HG03442 (cell line): ENCODE measurements around the gene IPO7.
A peak's percentile ranks its signal among the peaks of the same experiment; 100 is the strongest.
"Not testable (repeated sequence)": the region's sequence is repeated elsewhere in the genome, so short reads cannot be mapped to it uniquely, and the experiment has no call there.

Experiments
- ATAC-seq: cut with Tn5 transposase; IDR thresholded peaks from one replicate; pipeline ENCODE4 v1.9.1; 2021; ENCODE audit warnings: mild to moderate bottlenecking, moderate library complexity; ENCODE audit not compliant: unreplicated experiment

The IPO7 gene

DNA sequence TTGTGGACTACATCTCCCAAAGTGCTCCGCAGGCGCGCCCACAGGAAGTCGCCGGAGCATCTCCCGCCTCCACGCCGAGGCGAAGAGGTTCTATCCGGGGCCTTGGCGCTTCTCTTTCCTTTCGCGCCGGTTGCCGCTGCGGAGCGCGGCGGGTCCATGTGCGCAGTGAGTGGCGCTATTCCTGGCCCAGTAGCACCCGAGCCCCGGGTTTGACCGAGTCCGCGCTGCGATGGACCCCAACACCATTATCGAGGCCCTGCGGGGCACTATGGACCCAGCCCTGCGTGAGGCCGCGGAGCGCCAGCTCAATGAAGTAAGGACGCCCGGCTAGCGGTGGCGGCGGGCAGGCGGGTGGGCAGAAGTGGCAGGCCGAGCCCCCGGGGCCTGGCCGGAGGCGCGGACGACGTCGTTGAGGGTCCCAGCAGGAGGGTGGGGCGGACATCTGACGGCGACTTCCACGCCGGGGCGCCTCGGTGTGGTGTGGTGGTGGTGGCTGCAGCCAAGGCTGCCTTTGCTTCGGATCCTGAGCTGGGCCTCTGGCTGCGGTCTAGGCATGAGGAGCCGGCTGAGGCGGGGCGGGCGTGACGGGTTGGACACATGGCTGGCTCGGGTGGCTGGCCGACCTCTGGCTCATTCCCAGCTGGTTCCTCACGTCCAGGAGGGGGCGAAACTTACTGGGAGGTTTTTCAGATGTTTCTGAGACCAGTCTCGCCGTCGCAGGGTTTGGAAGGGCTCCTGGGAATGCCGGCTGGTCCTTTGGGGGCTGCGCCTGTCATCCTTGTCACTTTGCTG, at the start of gene IPO7:
IPO7 (plus strand) TSS at position 118 of the 792 bp plus-strand sequence; CDS start at position 230, 112 bp downstream.
- ATAC-seq: peak; percentile 89

DNA sequence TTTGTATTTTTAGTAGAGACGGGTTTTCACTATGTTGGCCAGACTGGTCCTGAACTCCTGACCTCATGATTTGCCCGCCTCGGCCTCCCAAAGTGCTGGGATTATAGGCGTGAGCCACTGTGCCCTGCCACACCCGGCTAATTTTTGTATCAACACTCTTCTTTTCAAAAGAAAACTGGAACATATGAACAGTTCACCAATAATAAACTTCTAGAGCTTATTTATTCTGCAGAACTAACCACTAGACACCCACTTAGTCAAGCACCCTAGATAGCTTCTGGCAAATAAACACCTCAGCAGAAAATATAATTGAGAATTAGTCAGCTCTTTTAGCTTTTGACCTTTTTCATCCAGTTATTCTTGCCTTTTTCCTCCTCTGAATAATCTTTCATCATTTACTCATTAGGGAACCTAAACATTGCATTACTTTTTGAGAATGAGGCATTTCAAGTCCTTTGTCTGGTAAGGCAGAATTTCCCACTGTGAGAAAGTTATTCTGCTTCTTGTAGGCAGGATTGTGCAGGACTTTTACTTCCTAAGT, 42.7 kb upstream of the IPO7 start:
- ATAC-seq: no peak

DNA sequence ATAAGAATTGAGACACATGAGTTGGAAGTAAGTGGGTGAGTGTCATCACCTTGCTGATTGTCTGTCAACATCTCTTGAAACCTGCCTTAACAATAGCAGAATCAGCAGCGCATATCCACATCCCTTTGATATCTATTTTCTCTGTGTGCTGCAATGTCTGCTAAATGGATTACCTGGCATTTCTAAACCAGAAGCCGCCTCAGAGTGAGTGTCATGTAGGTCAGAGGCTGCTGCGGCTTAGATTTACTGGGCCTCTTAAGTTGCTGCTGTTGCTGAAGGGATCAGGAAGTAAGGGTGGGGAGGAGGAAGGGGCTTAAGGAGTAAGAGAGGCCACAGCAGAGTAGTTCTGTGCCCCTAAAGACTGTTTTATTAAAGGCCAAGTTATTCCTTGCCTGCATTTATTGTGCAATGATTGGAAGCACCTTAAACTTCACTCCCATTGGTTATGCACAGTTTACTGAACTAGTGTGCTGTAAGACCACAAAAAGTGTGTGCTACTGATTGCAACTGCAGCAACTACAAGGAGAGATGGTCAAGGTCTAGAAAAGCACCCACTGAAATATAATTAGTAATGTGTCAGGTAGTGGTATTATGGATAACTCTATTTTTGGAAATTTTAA, 40.3 kb upstream of the IPO7 start:
- no peak for ATAC-seq

DNA sequence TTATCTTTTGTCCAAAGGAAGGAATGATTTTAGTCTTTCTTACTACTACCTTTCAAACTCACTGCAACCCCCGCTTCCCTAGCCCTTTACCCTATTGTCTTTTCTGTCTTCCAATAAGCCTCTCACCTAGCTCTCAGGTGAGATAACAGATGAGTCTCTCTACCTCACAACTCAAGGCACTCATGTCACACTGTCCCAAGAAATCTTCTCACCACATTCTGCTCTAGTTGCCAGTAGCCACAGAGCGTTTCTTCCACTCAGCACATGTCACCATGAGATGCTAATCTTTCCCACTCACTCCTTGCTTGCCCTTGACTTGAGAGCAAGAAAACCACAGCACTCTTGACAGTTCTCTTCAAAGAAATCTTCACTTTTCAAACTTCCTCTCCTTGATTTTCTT, 37.4 kb upstream of the IPO7 start:
- no peak for ATAC-seq

DNA sequence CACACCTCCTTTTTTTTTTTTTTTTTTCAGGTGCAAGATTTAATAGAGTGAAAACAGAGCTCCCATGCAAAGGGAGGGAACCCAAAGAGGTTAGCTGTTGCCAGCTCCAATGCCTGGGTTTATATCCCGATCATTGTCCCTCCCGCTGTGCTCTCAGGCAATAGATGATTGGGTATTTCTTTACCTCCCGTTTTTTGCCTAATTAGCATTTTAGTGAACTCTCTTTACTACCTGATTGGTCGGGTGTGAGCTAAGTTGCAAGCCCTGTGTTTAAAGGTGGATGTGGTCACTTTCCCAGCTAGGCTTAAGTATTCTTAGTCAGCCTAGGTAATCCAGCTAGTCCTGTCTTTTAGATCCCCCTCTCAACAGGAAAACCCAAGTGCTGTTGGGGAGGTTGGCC, 36.7 kb upstream of the IPO7 start:
- ATAC-seq: not testable (repeated sequence)

DNA sequence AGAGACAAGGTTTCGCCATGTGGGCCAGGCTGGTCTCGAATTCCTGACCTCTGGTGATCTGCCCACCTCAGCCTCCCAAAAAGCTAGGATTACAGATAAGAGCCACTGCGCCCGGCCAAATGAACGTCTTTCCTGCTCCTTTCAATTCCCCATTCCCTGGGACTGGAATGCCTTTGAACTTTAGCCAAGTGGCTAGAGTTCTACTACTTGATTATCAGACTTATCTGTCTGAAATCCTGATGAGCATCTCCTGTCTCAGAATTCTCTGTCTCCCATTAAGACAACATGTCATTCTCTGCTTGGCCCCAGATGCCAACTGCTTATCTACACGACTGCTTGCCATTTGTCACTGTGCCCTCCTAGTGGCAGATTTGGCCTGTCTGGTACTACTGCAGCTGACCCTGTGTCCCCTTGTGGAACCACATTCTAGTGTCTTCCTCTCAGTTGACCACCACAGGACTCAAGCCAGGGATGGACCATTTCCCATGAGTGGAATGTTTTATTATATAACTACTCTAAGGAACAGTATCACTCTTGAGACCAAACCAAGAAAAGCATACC, 33.1 kb upstream of the IPO7 start:
- ATAC-seq: no peak

DNA sequence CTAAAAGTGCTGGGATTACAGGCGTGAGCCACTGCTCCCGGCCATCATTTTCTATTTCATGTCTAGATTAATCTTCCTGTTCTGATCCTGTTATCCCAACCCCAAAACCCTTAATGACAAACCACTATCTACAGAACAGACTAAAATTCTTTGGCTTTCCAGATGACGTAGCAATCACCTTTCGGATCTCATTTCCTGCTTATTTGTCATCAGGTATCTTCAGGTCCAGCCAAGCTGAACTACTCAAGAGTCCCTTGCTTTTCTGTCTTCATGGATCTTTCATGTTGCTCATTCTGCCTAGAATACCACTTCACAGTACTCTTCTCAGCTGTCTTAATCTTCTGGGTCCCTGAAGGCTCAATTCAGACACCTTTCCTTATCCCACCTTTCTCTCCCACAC, 27.4 kb upstream of the IPO7 start:
- no peak for ATAC-seq

DNA sequence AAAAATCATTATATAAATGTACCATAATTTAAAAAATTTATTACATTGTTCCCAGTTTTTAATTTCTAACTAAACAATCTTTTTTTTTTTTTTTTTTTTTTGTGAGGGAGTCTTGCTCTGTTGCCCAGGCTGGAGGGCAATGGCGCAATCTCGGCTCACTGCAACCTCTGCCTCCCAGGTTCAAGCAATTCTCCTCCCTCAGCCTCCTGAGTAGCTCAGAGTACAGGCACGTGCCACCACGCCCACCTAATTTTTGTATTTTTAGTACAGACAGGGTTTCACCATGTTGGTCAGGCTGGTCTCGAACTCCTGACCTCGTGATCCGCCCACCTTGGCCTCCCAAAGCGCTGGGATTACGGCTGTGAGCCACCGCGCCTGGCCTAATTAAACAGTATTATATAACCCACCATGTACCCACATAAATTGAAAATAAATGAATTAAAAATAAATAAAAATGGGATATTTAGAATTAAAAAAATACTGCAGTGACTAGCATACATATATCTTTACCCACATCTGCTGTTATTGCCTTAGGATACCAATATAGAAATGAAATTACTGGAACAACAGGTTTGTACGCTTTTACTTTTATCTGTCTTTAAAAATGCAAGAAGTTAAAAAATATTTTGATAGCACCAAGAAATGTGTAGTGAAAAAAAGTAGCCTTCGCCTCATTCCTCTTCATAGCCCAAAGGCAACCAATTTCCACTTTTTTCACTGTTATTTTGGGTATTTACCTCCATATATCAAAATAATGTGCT, 23.4 kb upstream of the IPO7 start:
- not testable (repeated sequence) for ATAC-seq

DNA sequence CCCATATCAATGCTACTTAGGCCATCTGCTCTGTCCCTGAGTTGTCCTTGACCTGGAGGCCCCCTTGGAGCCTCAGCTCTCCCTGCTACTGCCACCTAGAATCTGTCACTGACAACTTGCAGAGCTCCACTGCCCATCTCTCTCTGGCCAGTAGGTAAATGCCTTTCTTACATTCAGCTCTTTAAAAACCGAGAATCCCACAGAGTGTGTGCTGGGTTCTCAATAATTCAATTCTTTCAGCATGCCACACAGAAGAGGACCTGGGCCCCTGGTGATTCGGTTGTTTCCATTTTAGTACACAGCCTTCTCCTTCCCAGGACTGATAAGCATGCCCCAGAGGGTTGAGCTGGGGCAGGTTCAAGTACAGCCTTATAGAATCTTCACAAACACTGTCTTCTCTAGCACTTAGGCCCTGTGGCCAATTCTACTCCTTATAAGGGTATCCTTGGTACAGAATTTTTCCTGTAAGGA, 22.0 kb upstream of the IPO7 start:
- ATAC-seq: no peak

DNA sequence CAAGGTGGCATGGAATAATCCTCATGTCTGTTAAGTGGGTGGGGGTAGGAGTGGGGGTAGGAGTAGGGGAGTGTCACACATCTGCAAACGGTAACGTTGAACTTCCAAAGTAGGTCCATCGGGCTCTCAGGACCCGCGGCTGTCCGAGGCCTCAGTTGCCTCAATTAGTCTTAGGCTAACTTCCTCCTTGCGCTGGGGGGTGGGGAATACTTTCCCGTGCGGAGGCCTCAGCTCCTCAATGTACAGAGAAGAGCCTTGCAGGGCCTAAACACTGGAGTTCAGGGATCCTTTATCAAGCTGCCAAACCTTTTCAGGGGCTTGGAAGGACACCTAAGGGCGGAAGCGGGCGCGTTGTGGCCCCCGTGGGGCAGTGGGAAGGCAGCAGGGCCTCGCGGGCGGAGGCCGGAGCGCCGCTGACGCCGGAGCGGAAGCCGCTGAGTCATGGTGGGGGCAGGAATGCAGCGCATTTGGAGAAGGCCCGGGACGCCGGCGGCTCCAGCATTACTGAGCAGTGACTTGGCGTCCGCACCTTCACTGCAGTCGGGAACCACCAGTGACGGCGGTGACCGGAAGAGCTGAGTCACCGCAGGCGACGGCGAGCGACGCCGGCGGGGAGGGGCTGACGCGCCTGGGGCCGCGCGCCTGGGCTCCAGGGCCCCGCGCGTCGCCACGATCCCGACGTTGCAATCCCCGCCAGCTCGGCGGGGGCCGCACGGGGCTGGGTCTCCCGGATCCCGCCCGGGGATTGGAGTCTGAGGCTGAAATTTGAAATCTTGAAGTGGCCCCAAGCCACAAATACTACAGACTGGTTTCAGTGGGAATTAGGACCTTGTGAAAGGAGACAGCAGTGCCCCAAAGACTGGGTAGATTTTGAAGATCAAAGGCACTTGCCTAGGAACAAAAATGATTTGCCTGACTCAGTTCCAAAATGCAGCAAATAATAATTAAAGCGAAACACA, 20.2 kb upstream of the IPO7 start:
- peak; percentile 92 for ATAC-seq

DNA sequence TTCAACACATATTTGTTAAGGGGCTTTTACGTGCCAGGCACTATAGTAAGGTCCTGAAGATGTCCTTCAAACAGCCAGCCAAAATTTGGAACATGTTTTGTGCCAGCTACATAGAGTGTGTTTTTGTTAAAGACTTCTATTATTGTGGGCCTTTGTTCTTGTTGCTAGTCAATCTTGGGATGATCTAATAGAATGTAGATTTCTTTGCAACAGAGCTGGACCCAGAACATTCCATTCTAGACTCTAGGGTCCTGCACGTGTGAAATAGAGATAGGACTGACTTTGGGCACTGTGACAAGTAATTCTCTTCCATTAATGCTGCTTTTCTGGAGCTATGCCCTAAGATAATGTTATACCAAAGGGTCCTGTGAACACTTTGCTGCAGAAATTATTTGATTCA, 16.9 kb upstream of the IPO7 start:
- ATAC-seq: no peak

DNA sequence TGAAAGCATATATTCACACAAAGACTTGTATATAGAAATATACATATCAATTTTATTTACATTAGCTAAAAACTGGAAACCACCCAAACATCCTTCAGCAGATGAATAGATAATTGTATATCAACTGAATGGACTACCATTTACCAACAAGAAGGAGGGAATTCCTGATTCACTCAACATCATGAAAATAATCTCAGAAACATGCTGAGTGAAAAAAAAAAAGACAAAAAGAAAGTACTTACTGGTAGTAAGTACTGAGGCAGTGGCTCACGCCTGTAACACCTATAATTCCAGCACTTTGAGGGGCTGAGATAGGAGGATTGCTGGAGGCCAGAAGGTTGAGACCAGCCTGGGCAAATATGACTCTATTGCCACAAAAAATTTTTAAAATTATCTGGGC, 7.4 kb upstream of the IPO7 start:
- ATAC-seq: no peak

DNA sequence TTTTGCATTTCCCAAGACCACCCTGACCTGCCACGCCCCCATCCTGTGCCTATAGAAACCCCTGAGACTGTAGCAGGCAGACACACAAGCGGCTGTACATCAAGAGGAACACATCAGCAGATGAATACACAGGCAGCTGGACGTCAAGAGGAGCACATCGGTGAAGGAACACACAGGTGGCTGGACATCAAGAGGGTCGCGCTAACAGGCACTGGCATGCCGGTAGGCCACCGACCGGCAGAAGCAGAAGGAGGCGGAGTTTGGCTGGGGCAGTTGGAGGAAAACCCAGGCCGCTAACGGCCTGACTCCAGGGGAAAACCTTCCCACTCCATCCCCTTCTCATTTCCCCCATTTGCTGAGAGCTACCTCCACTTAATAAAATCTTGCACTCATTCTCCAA, 5.4 kb upstream of the IPO7 start:
- no peak for ATAC-seq

DNA sequence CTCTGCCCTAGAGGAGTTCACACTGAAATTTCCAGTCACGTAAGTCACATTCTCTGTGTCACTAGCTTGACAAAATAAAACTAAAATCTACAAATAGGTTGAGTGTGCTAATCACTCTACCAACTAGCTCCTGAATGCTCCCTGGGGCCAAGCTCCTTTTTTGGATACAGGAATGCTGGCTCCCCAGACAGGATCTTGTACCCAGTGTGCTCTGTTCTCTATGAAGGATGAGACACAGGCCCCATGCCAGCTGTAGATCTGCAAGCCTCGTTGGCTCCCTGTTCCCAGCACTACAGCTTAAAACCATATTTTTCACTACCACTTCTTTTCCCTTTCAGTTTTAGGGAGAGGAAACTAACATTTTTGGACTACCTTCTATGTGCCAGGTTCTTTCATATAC, 3.7 kb upstream of the IPO7 start:
- no peak for ATAC-seq

DNA sequence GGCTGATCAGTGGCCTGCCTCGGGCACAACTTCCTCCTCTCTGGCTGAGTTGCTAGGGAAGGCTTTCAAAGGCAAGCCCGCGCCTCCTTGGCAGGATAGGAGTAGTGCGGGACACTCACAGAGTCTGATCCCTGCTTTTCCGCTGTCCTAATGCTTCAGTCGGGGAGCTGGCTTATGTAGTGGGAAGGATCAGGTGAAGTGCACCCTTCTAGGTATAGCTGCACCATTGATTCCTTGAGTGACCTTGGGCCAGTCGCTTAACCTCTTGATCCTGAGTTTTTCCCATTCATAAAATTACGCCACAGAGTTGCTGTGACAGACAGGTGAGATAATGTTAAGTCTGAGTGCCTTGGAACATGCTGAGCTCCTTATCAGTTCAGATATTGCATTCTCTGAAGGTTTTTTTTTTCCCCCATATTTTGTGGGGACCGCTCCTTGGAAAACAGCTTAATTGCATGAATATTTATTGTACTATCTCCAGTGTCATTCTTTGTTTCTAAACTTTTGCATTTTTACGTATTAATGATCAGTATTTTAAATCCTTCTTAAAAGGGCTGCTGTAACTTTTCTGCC, 961 bp downstream of the IPO7 start:
- ATAC-seq: peak; percentile 9

DNA sequence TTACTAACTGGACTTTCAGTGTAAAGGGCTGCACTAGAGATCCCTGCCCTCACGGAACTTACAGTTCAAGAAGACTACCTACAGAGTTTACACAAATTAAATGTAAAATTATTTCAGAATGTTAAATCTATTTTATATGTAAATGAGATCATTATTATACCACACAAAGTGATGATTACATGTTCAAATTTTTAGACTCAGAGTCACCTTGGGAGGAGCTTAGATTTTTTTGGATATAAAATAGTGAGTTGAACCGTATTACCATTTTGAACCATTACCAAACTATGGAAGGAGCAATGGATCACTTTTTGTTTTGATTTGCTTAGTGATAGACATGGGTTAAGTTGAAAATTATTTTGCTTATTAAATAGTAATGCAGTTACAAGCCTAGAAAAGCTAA, 1.6 kb downstream of the IPO7 start:
- no peak for ATAC-seq

DNA sequence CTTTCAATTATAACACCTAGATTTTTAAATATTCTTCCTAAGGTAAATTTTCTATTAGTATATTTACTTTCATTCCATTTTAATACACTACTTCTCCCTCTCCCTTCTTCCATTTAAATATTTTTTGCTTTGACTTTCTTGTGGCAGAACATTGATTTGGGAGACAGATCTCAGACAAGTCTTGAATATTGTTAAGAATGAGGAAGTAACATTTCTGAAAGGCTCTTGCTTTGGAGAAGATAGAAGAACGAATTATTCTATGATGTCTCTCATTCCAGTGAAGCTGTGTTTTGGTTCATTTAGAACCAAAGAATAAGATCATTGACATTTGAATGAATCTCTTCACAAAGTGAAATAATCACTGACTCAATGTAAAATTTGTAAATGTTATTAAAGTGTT, 2.4 kb downstream of the IPO7 start:
- no peak for ATAC-seq

DNA sequence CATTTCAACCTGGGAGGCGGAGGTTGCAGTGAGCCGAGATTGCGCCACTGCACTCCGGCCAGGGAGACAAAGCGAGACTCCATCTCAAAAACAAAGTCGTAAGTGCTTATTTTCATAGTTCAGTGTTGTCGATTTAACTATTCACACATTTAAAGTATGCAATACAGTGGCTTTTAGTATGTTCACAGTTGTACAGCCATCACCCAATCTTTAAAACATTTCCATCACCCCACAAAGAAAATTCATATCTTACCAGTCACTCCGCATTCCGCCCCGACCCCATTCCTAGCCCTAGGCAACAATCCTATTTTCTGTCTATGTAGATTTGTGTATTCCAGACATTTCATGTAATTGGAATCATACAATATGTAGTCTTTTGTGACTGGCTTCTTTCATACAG, 11.9 kb downstream of the IPO7 start:
- no peak for ATAC-seq

DNA sequence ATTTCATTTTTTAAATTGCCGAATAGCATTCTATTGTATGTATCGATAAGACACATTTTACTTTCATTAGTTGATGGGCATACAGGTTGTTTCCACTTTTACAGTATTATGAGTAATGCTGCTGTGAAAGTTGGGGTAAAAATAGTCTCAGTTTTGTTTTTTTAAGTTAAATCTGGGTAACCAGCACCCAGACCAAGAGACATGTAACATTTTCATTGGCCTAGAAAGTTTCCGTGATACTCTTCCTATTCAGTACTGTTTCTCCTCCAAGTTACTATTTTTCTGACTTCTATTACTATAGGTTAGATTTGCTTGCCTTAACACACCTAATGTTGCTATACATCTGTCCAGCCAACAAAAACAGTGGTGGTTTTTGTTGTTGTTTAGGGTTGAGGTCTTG, 12.3 kb downstream of the IPO7 start:
- ATAC-seq: peak; percentile 56
